Measurements from ENCODE around the gene ZFP1.
"Not testable (repeated sequence)": the region's sequence is repeated elsewhere in the genome, so short reads cannot be mapped to it uniquely, and the experiment has no call there.

ZFP1 gene

DNA sequence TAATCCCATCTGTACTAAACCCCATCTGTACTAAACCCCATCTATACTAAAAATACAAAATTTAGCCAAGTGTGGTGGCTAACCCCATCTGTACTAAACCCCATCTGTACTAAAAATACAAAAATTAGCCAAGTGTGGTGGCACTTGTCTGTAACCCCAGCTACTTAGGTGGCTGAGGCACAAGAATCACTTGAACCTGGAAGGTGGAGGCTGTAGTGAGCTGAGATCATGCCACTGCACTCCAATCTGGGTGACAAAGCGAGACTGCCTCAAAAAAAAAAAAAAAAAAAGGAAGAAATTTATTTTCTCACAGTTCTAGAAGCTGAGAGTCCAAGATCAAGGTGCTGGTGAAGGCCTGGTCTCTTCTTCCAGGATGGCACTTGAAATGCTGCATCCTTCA is 12.1 kb downstream of the ZFP1 start:
- no peak for DNase-seq

DNA sequence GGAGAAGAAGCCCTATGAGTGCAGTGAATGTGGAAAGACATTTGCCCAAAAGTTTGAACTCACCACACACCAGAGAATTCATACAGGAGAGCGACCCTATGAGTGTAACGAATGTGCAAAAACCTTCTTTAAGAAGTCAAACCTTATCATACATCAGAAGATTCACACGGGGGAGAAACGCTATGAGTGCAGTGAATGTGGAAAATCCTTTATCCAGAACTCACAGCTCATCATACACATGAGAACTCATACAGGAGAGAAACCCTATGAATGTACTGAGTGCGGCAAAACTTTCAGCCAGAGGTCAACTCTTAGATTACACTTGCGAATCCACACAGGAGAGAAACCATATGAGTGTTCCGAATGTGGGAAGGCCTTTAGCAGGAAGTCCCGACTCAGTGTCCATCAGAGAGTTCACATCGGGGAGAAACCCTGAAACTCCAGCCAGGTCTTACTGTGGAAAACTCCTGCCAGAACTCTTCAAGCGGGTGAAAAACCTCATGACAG is 21.6 kb downstream of the ZFP1 start:
- DNase-seq = no peak

GRCh38 chr16:75172578-75172977 is 24.3 kb downstream of the ZFP1 start:
- DNase-seq = no peak

DNA sequence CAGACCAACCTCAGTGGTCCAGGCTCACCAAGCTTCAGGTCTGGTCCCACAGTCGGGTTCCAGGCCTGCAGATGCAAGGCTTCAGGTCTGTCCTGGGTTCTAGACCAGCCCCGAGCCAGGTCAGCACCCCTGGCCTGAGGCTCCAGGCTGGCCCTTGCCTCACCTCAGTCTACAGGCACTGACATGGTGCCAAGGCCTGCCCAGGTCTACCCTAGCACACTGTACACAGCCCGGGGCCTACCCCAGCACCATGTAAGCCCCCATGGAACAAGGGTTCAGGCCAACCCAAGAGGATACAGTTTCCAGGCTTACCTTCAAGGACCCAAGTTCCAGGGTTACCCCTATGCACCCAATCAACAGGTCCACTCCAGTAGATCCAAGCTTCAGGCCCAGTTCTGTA is 26.8 kb downstream of the ZFP1 start:
- DNase-seq = no peak

DNA sequence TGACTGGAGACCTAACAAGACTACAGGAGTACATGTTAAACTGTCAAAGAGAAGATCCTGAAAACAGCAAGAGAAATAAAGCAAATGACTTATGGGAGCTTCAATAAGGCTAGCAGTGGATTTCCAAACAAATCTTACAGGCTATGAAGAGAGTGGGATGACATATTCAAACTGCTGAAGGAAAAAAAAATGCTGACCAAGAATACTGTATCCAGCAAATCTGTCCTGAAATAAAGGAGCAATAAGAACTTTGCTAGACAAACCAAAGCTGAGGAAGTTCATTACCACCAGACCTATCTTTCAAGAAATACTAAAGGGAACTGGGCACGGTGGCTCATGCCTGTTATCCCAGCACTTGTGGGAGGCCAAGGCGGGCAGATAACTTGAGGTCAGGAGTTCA is 28.6 kb downstream of the ZFP1 start:
- DNase-seq = no peak

- DNase-seq = no peak
Measured at GRCh38 chr16:75179208-75179607, 30.9 kb downstream of the ZFP1 start.

GRCh38 chr16:75181630-75182029 is 33.3 kb downstream of the ZFP1 start:
- no peak for DNase-seq

- no peak for DNase-seq
Measured at GRCh38 chr16:75188832-75189477, 40.6 kb downstream of the ZFP1 start.

GRCh38 chr16:75189638-75190245 is 41.4 kb downstream of the ZFP1 start:
- no peak for DNase-seq

DNA sequence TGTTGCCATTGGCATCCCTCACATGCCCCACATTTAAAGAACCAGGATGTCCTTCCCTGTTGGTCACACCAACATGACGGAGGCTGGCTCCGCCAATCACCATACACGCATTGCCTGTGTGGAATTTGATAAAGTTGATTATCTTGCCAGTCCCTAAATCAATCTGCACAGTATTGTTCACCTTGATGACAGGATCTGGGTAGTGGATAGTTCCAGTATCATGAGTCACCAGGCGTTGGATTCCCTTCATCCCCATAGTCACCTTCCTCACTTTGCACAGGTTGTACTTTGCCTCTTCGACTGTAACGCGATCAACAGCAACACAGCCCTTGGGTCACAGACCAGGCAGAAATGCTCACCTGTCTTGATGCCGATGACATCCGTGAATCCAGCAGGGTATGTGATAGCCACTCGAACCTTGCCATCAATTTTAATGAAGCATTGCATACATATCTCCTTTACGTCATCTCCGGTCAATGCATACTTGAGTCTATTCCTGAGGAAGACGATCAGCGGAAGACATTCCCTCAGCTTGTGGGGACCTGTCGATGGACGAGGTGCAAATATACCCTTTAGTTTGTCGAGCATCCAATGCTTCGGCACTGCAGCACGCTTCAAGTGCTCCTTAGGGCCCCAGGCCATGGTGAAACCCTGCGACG is 44.4 kb downstream of the ZFP1 start:
- no peak for DNase-seq

- no peak for DNase-seq
Measured at GRCh38 chr16:75193265-75193650, 44.9 kb downstream of the ZFP1 start.

GRCh38 chr16:75193730-75194444 is 45.6 kb downstream of the ZFP1 start:
- DNase-seq = no peak

- DNase-seq = no peak
Measured at GRCh38 chr16:75195811-75196790, 47.8 kb downstream of the ZFP1 start.

GRCh38 chr16:75196836-75197235 is 48.5 kb downstream of the ZFP1 start:
- no peak for DNase-seq

DNA sequence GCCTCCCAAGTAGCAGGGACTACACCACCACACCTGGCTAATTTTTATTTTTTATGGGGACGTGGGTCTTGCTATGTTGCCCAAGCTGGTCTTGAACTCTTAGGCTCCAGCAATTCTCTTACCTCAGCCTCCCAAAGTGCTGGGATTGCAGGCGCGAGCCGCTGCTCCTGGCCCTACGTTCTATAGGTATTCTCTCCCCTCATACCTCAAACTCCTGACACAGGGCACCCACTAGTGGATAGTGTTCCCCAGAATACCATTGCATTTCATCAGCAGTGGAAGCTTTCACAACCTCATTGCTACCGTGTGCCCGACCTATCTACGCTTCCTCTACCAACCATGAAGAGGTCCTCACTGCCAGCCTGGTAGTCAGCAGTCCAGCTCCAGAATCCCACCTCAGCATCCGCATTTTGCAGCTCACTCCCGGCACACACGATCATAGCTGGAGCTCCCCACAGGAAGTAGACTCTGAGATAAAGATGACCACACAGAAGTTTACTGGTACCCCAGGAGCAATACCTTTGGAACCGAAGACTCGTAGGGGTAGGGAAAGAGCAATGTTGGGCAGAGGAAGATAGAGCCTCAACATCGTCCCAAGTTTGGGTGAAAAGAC is 49.3 kb downstream of the ZFP1 start:
- no peak for DNase-seq

DNA sequence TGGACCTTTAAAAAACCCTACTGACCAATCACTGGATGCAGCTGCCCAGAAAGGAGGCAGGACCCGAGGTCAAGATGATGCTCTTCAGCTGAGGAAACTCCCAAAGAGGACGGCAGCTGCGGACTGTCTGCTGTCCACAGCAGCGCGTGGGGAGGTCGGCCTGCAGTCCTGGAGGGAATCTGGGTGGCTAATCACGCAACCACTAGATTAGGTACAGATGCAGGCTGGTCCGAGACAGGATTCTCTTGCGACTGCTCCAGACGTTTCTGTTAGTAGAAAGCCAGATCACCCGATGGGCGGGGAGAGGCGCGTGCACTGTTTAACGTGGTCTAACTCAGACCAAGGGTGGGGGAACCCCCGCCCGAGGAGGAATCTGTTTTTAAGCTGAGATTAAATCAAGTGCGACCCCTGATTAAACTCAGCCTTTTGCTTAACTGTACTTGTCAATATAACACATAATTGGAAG is 49.8 kb downstream of the ZFP1 start:
- DNase-seq = no peak

DNA sequence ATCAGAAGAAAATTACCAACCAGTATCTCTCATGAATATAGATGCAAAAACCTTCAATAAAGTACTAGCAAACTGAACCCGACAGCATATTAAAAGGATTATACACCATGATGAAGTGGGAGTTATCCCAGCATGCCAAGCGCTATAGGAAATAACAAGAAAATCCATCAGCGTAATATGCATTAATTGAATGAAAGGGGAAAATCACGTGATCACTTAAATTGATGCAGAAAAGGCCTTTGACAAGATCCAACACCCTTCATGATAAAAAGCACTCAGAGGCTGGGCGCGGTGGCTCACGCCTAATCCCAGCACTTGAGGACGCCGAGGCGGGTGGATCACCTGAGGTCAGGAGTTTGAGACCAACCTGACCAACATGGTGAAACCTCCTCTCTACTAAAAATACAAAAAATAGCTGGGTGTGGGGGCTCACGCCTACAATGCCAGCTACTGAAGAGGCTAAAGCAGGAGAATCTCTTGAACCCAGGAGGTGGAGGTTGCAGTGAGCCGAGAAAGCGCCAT is 53.8 kb downstream of the ZFP1 start:
- DNase-seq = no peak

GRCh38 chr16:75203096-75203495 is 54.8 kb downstream of the ZFP1 start:
- no peak for DNase-seq

DNA sequence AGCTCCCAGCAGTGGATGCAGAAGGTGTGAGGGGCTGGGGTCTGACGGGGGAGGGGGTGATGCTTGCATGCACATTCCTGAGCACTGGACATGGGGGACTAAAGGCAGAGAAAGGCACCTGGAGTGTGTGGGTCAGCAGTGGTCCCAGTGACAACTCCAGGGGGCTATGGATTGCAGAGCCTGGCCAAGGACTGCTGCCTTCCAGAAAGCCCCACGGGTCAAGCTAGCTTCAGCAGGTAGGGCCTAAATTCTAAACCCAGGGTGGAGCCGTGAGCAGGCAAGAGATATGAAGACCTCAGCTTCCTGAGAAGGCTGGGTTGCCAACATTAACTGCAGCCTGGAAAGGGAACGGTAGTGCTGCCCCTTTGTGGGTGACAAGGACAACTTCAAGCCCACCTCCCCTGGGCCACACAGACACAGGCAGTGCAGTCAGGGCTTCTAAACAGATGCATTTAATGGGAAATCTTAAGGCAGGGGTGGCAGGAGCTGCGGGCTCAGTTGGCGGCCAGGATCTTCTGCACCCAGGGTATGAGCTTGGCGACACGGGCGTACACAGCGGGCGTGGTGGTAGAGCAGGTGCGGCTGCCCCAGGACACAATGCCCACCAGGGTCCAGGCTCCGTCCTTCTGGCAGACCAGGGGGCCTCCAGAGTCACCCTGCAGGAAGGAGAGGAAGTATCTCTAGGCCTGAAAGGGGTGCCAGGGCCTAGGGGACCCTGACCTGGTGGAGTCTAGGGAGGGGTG is 55.5 kb downstream of the ZFP1 start:
- DNase-seq = no peak

- no peak for DNase-seq
Measured at GRCh38 chr16:75204410-75204758, 56.1 kb downstream of the ZFP1 start.

GRCh38 chr16:75204905-75205304 is 56.6 kb downstream of the ZFP1 start:
- DNase-seq = not testable (repeated sequence)

Measured in stimulated activated CD4-positive, alpha-beta T cell treated with anti-CD3 and anti-CD28 coated beads, Interleukin-2, amount 100 ng/mL, for 48 hours (primary cell).